GM12801 (cell line): ENCODE measurements around the gene ZNF397.

ENCODE experiments used
- TF ChIP-seq, protein P1 (sequence below): IDR thresholded peaks from one replicate; pipeline ENCODE4 v1.5.1; 2011; ENCODE audit warnings: control low read depth; ENCODE audit not compliant: insufficient read length; ENCODE audit errors: extremely low read depth

The ZNF397 gene

DNA sequence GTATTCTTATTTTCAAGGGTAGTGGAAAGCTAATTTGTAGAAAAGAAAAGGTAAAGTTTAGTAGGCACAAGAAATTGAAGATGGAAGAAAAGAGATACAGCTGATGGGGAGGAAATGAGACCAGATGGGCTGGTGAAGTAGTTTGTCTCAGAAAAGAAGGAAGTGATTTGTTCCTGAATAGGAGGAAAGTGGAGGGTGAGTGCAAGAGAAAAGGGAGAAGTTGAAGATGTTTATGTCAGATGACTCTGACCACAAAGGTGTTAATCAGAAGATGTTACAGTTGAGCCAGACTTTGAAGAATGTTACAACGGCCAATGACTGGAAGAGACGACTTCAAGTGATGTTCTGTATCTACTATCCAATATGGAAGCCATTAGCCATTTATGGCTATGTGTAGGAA is 28.0 kb downstream of the ZNF397 start:
- TF ChIP-seq, protein P1, sequence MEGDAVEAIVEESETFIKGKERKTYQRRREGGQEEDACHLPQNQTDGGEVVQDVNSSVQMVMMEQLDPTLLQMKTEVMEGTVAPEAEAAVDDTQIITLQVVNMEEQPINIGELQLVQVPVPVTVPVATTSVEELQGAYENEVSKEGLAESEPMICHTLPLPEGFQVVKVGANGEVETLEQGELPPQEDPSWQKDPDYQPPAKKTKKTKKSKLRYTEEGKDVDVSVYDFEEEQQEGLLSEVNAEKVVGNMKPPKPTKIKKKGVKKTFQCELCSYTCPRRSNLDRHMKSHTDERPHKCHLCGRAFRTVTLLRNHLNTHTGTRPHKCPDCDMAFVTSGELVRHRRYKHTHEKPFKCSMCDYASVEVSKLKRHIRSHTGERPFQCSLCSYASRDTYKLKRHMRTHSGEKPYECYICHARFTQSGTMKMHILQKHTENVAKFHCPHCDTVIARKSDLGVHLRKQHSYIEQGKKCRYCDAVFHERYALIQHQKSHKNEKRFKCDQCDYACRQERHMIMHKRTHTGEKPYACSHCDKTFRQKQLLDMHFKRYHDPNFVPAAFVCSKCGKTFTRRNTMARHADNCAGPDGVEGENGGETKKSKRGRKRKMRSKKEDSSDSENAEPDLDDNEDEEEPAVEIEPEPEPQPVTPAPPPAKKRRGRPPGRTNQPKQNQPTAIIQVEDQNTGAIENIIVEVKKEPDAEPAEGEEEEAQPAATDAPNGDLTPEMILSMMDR: no peak

DNA sequence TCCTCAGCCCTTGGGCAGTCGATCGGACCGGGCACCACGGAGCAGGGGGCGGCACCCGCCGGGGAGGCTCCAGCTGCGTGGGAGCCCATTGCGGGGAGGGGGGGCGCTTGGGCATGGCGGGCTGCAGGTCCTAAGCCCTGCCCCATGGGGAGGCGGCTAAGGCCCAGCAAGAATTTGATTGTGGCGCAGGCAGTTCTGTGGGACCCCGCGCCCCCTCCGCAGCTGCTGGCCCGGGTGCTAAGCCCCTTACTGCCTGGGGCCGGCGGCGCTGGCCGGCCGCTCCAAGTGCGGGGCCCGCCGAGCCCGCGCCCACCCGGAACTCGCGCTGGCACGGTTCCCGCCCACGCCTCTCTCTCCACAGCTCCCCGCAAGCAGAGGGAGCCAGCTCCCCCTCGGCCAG is 30.8 kb downstream of the ZNF397 start:
- TF ChIP-seq, protein P1: no peak

DNA sequence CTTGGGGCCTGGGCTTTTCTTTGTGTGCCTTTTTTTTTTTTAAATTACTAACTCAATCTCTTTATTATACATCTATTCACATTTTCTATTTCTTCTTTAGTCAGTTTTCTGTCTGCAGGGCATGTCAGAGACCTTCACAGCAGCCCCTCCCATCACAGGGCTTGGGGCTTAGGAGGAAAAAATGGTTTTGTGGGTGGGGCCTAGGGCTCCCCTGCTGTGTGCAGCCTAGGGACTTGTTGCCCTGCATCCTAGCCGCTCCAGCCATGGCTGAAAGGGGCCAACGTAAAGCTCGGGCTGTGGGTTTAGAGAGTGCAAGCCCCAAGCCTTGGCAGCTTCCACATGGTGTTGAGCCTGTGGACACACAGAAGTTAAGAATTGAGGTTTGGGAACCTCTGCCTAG is 35.4 kb downstream of the ZNF397 start:
- TF ChIP-seq, protein P1: no peak

DNA sequence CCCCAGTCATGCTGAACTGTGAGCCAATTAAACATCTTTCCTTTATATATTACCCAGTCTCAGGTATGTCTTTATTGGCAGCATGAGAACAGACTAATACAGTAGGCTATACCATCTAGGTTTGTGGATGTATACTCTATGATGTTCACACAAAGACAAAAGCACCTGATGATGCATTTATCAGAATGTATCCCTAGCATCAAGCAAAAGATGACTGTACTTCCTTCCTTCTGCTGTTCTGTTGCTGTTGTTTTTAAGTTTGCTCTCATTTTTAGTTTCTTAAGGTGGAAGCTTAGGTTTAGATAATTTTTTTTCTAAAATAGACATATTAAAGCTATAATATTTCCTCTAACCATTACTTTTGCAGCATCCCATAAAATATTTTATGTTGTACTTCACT is 36.8 kb downstream of the ZNF397 start:
- TF ChIP-seq, protein P1: no peak

DNA sequence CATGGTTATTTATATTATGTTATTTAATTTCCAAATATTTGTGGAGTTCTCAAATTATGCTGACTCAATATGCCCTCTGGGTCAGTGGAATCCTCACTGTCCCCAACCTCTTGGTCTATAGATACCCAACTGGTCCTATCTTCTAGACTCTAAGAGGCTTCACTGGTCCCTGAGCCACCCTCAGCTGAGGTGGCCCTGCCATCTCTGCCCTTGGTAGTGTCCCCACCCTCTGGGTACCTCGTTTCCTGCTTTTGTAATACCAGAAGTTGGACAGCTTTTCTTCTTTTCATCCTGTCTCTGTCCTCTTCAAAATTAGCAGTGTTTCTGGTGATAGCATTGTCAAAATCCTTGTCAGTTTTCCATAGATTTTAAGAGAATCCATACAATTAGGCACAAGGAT is 37.3 kb downstream of the ZNF397 start:
- TF ChIP-seq, protein P1: no peak

DNA sequence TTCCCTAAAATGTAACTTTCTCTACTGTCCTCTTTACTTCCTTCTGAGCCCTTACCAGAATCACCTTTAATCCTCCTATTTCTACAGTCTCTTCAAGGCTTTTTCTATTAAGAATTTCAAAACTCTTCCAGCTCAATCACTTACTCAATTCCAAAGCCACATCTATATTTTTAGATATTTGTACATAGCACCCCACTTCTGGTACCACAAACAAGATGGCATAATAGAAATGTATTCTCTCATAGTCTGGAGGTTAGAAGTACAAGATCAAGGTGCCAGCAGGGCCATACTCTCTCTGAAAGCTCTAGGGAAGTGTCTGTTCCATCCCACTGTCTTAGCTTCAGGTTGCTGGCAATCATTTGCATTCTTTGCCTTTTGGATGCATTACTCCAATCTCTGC is 38.1 kb downstream of the ZNF397 start:
- TF ChIP-seq, protein P1: no peak

DNA sequence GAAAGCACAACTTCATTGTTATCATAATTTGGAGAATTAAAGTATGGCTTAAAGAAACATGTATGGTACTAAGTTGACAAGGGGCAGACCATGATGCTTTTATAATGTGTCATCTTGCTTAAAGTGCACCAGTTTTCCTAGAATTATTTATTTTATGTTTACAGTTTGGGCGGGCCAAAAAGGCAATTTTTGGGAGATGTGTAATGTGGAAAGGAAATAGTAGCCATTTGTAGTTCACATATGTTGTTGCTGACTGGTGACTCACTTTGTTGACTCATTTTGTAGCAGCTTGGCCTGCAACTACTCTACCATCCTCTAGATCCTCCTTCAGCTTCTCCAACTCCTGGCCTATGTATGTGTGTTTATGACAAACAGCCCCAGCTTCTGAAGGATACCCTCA is 41.5 kb downstream of the ZNF397 start:
- TF ChIP-seq, protein P1: no peak

DNA sequence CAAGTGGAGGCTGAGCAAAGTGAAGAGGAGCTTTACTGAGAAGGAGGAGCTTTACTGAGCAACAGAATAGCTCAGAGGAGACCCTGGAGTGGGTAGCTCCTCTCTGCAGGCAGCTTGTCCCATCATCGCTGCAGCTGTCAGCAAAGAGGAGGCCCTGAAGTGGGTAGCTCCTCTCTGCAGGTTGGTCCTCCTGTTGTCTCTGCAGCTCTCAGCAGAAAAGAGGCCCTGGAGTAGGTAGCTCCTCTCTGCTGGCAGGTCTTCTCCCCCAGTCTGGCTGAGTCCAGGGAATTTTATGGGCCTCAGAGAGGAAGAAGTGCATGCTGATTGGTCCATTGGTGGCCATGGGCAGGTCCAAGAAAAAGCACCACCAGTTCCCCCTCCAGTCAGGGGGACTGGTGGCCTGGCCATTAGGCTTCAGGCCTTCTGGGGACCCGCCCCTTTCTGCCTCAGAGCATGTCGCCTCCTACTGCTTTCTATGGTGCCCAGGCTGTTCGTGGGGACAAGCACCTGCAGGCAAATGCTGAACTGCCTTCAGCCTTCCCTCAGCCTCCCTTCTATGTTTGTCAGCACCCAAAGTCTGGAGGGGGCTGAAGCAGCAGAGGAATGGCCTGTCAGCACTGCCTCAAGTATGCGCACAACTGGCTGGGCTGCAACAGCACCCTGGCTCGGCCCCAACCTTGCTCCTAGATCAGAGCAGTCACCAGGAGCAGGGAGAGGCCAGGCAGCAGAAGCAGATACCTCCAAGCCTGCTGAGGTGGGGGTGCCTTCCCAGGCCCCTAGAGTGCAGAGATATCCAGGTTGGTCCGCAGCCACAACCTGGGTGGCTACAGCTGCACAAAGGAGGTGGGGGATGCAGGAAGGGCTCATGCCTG is 43.3 kb downstream of the ZNF397 start:
- TF ChIP-seq, protein P1: no peak
